Prostate gland (tissue), 2 donors: ENCODE results near the gene MPIG6B.

Experiments
- CTCF ChIP-seq, 4 experiments: fragments of 200-600 bp in 2 of 4; fragments of 450-650 bp in 2 of 4; sonication (generic) in 2 of 4; IDR thresholded peaks; 1 replicate in 3 of 4; 2 replicates in 1 of 4; pipeline ENCODE4 v1.5.1; 2016 to 2019; ENCODE audit warnings: antibody characterized with exemption in 4 of 4, mild to moderate bottlenecking in 2 of 4, moderate library complexity in 2 of 4
- POLR2AphosphoS5 ChIP-seq: sonication (generic); formaldehyde crosslinking; IDR thresholded peaks from one replicate; pipeline ENCODE4 v1.6.1; 2017; ENCODE audit warnings: antibody characterized with exemption

- peak in 3 of 4 experiments; percentile 68 to 82 (median 77) for TF ChIP-seq CTCF (IDR thresholded peaks at IDR 0.05)
- TF ChIP-seq POLR2AphosphoS5, result peak; percentile 81
Measured at GRCh38 chr6:31729515-31729978, 6.4 kb downstream of the MPIG6B start.
